Choroid plexus epithelial cell (primary cell): ENCODE results near the gene CDH13.

Source experiments
- DNase-seq: peaks from one replicate; pipeline ENCODE4 v3.0.0-alpha.2; 2010; ENCODE audit warnings: low read depth
- H3K4me3 ChIP-seq: 2 replicates; pipeline ENCODE4 v1.5.1; 2011; ENCODE audit warnings: low read depth, mild to moderate bottlenecking, control low read depth, low read length, moderate library complexity
- TF ChIP-seq, protein P1 (sequence below): conservative IDR thresholded peaks from 2 replicates; pipeline ENCODE4 v1.5.1; 2011; ENCODE audit warnings: low read depth, mild to moderate bottlenecking, control low read depth, inconsistent platforms, low read length, moderate library complexity

CDH13 gene

GRCh38 chr16:83330251-83330650 is 703.5 kb downstream of the CDH13 start:
- no peak overlapping the region for H3K4me3 ChIP-seq
- TF ChIP-seq, protein P1, sequence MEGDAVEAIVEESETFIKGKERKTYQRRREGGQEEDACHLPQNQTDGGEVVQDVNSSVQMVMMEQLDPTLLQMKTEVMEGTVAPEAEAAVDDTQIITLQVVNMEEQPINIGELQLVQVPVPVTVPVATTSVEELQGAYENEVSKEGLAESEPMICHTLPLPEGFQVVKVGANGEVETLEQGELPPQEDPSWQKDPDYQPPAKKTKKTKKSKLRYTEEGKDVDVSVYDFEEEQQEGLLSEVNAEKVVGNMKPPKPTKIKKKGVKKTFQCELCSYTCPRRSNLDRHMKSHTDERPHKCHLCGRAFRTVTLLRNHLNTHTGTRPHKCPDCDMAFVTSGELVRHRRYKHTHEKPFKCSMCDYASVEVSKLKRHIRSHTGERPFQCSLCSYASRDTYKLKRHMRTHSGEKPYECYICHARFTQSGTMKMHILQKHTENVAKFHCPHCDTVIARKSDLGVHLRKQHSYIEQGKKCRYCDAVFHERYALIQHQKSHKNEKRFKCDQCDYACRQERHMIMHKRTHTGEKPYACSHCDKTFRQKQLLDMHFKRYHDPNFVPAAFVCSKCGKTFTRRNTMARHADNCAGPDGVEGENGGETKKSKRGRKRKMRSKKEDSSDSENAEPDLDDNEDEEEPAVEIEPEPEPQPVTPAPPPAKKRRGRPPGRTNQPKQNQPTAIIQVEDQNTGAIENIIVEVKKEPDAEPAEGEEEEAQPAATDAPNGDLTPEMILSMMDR = peak; percentile 2
- no peak for DNase-seq

GRCh38 chr16:83335076-83335475 is 708.3 kb downstream of the CDH13 start:
- TF ChIP-seq, protein P1 = no peak
- peak; percentile 51 for DNase-seq
- no peak overlapping the region for H3K4me3 ChIP-seq

- H3K4me3 ChIP-seq = no peak overlapping the region
- peak; percentile 94 for DNase-seq
- TF ChIP-seq, protein P1 = no peak
Measured at GRCh38 chr16:83336603-83337002, 709.8 kb downstream of the CDH13 start.

DNA sequence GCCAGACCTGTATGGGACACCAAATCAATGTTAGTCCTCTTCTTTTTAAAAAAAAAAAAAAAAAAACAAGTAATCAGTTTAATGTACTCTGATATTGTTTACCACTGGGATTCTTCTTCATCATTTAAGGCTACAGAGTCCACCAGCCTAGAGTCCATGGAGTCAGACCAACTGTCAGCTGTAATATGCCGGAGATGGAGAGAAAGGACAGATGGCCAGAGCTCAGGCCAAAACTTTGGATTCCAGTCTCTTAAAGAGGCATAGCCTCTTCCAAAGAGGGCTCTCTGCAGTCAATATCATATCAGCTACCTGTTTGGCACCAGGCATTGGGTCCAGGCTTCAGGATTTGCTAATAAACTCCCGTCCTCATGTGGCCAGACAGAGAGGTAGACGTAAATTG is 711.4 kb downstream of the CDH13 start:
- H3K4me3 ChIP-seq = no peak overlapping the region
- no peak for DNase-seq
- TF ChIP-seq, protein P1 = no peak

DNA sequence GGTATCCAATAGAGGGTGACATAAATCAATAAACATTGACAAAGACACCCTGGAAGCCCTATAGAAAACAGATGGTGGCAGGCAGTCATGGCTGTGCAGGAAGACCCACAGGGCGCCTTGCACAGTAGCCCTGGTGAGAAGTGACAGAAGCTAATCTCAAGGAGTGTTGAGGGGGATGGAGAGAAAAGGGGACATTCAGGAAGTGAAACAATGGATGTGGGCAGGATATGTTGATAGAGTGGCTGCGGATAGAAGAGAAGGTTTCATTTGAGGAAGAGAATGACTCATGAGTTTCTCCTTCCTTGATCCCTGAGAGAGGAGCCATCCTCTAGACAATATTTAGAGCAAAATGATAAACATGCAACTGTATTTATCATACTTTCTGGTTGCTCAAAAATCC is 712.2 kb downstream of the CDH13 start:
- no peak overlapping the region for H3K4me3 ChIP-seq
- peak; percentile 41 for DNase-seq
- TF ChIP-seq, protein P1 = no peak

GRCh38 chr16:83343935-83344366 is 717.2 kb downstream of the CDH13 start:
- H3K4me3 ChIP-seq = no peak overlapping the region
- TF ChIP-seq, protein P1 = no peak
- peak; percentile 97 for DNase-seq

DNA sequence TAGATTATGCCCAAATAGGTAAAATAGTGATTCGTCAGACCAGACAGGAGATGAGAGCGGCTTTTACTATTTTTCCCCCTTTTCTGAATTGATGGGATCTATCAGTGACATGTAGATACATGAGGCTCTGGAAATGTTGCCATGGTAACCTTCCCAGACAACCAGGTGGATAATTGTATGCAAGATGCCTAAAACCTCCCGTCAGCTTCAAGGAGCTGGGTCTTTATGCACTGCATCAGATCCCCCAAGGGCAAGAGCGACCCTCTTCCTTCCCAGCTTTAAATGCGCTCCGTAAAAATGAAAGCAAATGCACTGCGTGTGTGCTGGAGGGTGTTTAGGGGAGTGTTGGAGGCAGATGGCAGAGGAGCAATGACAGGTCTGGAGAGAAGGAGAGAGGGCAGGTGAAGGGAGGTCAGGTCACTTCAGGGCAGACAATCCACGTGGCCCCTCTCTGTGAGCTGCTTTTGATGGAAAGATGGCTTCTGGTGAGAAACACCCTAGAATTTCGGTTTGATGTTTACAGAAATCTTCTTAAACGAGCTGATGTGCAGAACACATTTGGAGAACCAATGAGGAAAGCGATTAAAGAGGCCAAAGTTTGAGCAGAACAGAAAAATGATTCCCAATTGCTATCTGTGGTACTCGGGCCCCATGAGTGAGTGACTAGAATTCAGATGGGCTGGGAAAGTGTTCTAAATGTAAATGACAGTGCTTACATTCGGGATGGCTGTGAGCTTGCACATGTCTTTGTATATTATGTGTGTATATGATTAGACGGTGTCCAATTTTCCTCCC is 719.3 kb downstream of the CDH13 start:
- no peak for DNase-seq
- no peak overlapping the region for H3K4me3 ChIP-seq
- TF ChIP-seq, protein P1 = no peak
